KG1 (cell line): ENCODE results near the gene RAPGEF1.
"Not testable (repeated sequence)": the region's sequence is repeated elsewhere in the genome, so short reads cannot be mapped to it uniquely, and the experiment has no call there.

Source experiments
- DNase-seq: peaks from one replicate; lab custom pipeline; 2025; lab: John Stamatoyannopoulos, UW

Gene RAPGEF1

DNA sequence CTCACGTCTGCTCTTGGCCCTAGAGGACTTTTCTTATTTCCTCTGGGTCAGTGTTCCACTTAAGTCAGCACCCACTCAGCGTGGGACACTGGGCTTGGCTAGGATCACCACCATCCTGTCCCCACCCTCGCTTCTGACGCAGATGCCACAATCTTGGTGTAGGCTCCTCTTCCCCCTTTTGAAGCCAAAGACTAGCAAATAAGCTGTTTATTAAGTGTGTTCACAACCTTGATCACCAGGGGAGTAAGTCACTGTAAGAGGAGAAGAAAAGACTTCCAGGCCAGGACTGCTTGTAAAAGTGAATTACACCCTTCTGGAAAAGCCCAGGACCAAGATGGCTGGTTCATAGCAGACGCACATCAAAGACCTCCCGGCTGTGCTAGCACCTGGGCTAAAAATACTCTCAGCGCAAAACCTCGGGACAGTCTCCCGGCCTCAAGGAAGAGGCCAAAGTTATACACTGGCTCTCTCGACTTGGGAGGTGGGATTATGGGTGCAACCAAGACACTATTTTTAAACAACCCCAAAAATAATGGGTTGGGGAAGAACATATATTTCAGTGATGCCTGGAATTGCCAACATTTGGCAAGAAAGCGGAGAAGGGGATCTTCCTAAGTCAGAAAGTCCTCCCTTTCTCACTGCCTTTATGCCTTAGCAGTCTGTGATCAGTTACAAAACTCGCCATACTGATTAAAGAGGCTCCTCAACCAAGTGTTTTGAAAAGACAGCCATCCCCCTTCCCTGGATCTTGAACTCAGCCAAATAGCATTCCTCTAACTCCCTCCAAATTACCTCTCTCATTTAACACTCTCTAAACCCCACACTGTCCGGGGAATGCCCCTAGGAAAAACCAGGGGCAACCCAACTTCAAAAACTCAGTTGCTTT, 69.4 kb downstream of the RAPGEF1 start:
- no peak for DNase-seq

DNA sequence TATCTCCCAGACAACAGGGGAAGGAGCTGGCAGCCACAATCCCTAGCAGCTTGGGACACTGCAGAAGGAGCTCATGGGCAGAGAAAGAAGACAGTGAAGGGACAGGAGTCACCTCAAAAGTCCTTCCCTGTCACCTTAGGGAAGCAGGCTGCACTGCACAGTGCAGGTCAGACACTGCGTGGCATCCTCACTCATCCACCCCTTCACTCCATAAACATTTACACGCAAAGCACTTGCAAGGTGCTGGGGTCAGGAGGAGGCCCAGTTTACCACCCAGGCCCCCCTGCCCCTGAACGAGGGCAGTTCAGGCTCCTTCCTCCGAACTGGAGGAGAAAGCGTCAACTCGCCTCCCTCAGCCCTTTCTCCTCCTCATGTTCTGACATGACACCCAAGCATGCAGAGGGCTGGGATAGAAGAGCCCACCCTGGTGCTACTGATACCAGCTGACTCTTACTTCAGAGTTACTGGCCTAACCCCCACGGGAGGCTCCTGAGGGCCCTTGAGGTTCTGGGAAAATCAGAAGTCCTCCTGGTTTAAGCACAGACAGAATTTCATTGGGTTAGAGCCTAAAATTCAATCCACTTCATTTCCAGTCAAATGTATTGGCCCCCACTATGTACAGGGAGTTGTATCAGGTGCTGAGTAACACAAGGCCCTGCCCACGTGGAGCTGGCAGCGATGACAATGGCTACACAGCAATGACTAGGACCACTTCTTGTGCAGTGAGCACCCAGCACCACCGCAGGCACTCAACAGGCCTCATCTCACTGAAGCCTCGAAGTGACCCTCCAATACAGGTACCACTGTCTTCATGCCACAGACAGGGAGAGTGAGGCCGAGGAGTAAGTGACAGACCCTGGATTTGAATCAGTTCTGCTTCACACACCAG, 70.4 kb downstream of the RAPGEF1 start:
- no peak for DNase-seq

DNA sequence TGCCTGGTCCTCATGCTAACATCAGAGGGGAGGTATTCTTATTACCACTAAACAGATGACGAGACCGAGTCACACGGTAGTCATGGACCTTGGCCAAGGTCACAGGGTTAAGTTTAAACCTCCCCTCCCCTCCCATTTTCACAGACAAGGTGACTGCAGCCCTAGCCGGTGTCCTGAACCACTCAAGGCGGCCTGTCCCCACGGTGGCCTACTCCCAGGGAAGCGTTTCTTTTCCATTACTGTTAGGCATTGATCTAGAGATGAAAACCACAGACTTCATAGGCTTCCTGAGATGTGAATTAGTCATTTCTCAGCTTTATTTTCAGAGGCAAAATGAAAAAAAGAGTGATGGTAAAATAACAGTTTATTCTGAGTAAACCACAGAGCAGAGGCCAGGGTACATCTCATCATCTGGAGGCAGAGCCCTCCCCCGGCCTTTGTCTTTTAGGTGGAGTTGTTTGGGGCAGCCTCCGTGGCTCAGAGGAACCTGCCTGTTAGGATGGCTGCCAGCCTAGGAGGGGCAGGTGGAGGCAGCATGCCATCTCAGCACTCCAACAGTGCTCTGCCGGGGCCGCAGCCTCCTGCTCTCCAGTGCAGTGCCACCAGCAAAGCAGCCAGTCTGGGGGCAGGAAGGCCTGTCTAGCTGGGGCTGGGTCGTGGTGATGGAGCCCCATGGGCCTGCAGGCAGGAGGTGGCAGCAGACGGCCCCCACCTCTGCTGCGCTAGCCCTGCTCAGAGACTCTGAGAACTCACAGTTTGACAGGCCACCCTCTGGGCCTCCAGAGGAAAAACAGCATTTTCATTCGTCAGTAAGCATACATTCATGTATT, 71.2 kb downstream of the RAPGEF1 start:
- DNase-seq = no peak

DNA sequence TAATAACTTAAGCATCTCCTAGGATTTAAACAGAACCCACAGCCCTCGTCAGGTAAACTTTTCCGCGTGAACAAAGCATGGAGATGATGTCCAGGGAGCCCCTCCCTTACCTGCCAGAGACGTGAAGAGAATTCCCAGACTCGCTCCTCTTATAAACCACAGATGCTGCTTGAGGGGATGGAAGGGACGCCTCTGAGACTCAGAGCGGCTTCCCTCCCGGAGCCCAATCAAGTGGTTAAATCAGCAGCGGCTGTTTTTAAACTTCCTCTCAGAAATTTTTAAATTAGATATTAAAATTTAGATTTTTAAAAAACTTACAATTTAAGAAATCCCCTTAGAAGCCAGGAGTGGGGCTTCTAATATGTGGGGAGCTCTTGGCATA, 71.8 kb downstream of the RAPGEF1 start:
- DNase-seq = no peak

DNA sequence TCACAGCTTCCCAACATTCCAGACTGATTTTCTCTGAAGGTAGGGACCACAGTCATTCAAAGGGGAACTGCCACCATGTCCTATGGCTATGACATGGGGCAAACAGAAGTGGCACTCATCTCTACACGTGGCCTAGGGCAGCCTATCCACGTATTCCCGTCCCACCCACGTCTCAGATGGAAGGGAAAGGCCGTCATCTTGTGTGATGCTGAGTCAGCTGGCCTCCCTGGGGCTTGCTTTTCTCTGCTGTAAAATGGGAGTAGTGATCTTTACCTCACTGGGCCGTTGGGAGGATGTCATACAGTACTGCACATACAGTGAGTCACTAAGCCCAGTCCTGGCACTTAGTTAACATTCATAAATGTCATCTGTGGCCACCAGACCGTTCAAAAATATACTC, 72.3 kb downstream of the RAPGEF1 start:
- no peak for DNase-seq

DNA sequence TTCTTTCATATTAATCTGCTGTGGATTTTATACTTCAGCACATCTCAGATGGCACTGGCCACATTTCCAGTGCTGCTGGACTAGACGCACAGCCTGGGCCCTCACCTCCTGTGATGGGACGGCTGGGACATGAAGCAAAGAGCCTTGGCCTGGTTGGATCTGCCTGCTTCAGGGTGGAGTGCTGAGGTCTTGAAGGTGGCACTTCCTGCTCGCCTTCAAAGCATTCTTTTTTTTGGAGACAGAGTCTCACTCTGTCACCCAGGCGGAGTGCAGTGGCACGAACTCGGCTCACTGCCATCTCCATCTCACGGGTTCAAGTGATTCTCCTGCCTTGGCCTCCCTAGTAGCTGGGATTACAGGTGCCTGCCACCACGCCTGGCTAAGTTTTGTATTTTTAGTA, 73.1 kb downstream of the RAPGEF1 start:
- DNase-seq = no peak

DNA sequence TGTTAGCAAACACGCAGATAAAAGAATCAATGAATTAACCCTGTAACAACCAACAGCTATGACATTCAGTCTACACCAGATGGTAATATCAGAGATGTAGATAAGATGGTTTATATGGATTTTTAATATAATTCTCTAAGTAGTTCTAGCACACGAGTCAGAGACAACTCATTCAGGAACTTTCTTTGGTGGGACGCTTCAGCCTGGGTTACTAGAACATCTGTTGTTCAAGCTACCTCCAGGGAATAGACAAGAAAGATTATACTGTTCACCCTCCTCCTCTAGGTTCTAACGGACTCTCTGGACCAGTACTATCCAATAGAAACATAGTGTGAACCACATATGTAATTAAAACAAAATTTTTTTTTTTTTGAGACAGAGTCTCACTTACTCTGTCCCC, 73.8 kb downstream of the RAPGEF1 start:
- no peak for DNase-seq

DNA sequence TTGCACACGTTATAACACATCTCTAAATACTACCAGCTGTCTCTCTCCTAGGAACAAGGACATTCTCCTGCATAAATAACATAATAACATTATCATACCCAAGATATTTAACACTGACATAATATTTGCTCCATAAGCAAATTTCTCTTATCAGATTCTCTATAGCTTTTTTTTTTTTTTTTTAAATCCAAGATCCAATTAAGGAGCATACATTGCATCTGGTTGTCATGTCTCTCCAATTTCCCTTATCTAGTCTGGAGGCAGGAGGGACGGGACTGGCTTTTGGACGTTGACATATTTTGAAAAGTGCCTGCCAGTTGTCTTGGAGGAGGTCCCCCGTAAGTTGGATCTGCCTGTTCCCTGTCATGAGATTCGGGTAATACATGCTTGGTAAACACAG, 76.6 kb downstream of the RAPGEF1 start:
- no peak for DNase-seq

DNA sequence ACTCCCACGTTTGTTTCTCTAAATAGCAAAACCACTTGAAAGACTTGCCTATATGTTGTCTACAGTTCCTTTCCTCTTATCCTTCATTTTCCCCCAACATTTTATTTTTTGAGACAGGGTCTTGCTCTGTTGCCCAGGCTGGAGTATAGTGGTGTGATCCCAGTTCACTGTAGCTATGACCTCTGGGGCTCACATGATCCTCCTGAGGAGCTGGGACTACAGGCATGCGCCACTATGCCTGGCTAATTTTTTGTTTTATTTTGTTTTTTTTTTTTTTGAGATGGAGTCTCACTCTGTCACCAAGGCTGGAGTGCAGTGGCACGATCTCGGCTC, 77.6 kb downstream of the RAPGEF1 start:
- not testable (repeated sequence) for DNase-seq

DNA sequence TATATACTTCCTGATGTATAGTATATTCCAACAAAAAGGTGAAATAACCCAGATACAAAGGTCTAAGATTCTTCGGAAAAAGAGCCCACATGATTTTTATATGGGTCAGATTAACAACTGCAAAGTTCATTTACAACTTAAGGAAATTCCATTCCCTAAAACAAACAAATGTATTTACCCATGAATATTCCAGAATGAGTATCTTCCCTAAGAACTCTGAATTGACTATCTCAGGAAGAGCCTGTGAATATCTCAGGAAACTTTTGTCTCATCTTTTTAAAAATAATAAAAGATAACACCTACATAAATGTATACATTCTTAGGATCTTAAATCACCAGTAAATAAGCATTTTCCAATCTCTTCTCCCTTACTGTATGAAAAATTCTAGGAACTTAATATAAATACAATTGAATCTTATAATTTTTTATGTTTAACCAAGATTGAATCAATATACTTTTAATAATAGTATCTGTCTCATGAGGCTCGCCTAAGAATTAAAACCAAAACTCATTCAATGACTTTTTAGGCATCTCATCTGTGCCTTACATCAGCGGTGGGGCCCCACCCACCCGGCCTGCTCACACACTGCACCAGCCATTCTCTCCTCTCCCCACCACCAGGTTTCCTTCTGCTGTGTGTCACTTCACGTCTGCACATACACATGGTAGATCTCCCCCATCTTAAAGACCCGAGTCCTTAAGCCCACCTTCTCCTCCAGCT, 78.1 kb downstream of the RAPGEF1 start:
- DNase-seq = no peak

DNA sequence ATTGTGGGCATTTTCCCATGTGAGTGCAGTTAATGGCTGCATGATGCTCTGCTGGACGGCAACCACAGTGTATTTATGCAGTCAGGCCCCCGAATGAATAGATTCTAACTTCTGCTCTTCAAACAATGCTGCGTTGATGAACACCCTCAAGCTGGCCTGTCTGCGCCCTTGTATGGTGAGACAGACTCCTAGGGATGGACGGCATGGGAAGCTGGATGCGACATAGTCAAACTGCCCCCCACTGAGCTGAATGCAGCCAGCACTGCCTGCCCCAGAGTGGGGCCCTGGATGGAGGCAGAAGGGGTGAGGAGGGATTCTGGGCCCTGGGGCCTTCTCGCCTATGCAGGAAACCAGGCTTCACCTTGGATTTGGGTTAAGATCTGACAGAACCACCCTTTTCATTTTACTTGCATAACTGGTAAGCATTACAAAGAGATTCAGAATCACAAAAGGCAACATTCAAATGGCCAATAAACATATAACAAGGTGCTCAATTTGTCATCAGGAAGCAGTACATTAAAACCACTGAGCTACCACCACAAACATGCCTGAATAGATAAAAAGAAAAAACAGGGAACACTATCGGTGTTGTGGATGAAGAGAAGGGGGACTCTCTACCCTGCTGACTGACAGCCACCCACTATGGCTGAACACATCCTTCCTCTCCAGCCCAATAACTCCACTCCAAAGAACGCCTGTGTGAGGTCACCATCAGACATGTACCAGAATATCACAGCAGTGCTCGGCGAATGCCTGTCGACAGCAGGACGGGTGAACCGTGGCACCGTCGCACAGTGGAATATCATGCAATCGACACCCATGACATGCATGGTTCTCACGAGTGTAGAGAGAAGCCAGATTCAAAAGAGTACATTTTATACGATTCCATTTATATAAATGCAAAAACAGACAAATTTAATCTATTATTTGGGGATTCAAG, 79.1 kb downstream of the RAPGEF1 start:
- no peak for DNase-seq

DNA sequence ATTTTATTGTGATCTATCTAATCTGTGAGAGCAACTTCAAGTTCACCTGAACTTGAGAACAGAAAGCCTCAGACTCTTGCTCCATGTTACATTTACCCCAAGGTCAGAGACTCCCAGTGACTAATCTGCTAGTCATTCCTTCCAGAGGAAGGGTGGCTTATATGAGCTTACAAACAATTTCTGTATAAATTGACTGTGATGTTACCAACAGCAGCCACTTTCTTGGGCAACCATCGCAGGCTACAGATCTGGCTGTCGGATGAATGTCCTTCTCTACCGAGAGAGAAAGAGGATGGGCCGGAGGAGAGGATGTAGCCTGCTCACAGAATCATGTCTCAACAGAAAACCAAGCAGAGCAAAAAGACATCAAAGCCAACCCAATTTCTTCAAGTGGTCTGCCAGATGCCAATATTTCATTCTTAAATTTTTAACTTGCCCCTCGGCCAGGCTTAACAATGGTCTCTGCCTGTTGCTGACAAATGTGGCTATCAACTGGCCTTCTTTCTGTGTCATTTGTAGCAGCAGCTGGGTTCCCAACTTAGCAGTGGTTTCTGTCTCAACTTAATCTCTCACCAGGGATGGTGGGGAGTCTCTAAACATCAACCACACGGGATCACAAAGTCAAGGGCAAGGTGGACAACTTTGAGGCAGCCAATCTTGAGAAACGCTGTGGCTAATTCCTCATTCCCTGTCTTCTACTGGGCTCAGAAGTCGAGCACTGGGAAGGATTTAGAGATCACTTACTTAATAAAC, 81.3 kb downstream of the RAPGEF1 start:
- no peak for DNase-seq

DNA sequence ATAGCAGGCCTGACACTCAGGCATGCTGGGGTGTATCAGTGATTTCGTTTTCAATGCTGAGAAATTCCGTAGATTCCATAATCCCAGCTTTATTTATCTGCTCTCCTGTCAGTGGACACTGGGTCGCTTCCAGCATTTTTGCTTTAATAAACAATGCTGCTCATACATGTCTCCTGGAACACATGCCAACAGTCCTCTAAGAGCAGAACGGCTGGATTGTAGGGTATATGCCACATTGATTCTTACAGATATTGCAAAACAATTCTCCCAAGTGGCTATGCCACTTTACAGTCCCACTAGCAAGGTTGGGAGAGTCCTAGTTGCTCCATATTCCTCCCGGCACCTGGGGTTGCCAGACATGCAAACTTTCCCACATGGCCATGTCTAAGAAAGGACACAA, 81.9 kb downstream of the RAPGEF1 start:
- DNase-seq = no peak

DNA sequence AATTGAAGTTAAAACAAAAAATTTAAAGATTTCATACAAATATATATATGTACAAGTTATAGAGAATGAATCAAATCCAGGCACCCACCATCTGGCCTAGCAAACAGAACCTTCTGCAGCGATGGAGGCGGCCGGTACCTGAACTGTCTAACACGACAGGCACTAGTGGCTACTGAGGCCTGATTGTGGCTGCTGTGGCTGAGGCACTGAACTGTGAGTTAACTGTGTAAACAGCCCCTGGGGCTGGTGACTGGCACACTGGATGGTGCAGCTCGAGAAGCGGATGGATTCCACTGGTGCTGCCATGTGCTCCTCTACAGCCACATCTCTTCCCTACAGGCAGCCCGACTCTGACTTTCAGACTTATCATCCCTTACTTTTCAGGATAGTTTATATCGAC, 82.4 kb downstream of the RAPGEF1 start:
- DNase-seq = no peak

DNA sequence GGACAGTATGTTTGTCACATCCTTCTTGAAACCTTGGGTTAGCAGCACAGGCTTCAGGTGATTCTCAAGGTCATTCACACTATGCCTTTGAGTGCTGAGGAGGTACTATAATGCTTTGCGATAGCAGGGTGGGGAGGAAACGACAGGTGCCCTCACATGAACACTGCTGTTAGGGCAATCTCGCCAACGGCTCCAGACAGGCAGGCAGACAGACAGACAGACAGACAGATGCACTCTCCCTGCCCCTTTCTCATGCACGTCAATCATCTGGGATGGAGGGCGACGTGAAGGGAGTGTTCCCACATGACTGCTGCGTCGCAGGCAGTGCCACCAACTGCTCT, 82.9 kb downstream of the RAPGEF1 start:
- DNase-seq = no peak

DNA sequence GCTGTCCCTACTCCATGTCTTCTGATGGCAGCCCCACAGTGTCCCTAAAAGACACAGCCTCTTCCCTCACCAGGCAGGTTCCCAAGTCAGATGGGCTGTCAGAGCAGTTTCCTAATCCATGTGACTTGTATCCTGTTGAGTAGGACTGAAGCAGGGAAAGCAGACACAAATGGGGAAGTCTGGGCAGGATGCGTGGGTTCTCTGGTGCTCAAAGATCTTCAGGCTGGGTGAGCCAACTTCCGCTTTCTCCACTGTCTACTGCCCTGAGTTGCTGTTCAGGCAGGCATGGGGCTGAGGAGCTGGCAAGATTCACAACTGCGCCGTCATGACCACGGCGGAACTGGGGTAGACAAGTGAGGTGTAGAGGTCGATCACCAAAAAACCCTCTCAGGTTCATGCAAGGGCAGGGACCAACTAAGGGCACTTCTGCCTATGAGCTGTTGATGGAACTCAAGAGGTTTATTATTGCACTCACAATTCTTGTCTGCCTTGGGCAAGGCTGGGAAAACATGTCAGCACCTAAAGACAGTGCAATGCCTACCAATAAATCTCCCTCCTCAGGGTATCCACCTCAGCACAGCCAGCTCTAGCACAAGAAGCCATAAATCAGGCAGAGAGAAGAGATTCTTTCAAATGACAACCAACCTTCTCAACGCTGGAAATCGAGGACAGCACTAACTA, 83.4 kb downstream of the RAPGEF1 start:
- DNase-seq = peak; percentile 91

DNA sequence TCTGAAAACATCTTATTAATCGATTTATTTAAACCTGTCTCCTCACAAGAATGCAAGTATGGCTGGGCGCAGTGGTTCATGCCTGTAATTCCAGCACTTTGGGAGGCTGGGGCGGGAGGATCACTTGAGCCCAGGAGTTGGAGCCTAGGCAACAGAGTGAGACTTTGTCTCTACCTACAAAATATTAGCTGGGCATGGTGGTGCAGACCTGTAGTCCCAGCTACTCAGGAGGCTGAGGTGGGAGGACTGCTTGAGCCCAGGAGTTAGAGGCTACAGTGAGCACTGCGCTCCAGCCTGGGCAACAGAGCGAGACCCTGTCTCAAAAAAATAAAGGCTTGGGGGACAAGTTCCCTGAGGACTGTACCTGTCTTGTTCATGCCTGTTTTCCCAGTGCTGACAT, 85.5 kb downstream of the RAPGEF1 start:
- not testable (repeated sequence) for DNase-seq

DNA sequence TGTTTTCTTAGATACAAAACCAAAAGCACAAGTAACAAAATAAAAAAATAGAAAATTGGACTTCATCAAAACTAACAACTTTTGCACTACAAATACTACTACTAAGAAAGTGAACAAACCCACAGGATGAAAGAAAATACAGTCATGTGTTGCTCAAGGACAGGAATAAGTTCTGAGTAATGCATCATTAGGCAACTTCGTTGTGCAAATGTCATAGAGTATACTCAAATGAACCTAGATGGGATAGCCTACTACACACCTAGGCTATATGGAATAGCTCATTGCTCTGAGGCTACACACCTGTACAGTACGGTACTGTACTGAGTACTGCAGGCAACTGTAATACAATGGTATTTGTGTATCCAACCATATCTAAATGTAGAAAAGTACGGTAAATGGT, 88.3 kb downstream of the RAPGEF1 start:
- DNase-seq = no peak

DNA sequence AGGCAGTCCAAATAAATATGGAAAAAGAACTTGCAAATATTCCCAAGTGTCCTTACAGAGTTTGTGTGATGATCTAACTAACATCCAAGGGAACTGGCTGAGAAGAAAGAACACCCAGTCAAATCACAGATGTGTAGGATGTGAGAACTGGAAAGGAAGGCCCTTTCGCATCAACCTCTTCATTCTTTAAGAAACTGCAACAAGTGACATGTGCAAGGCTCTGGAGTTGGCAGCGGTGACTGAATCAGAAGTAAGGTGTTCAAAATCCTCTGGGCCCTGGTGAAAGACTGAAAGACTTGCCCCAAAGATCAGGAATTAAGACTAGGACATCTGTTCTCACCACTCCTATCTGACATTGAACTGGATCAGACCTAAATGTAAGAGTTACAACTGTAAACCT, 88.7 kb downstream of the RAPGEF1 start:
- DNase-seq = no peak
